HepG2 (cell line): Measurements from ENCODE around the gene GAPDH. TPM values are rescaled to one million over a fixed set of nuclear protein-coding genes. Genes with fewer than 3 reads are reported as not detected.
A peak's percentile ranks its signal among the peaks of the same experiment; 100 is the strongest.
"Not testable (repeated sequence)": the region's sequence is repeated elsewhere in the genome, so short reads cannot be mapped to it uniquely, and the experiment has no call there.

Source experiments
- ATAC-seq: fragments of 200-7000 bp; cut with Tn5 transposase; 3 replicates; pipeline ENCODE4 v1.9.1; 2020; ENCODE audit warnings: mild to moderate bottlenecking, moderate library complexity
- BruUV-seq: library from RNA; stranded (reverse); fragments of 400-500 nt; replicated peaks from 2 replicates; lab custom pipeline; 2021; lab: Mats Ljungman, UMichigan
- CTCF ChIA-PET: fragments of 300-600 bp; formaldehyde crosslinking; extraction: SDS; loops from one replicate; lab custom pipeline; 2021; ENCODE audit warnings: low total read pairs, inconsistent platforms, low intra/inter-chr PET ratio; lab: Yijun Ruan, JAX
- POLR2A ChIA-PET: fragments of 350-600 bp; sonication (Branson Sonifier 250); formaldehyde crosslinking; loops from one replicate; lab custom pipeline; 2020; ENCODE audit warnings: antibody characterized with exemption, inconsistent platforms; lab: Yijun Ruan, JAX
- DNase-seq: peaks from one replicate; pipeline ENCODE4 v3.0.0-alpha.2; 2015; ENCODE audit warnings: low spot score
- FAIRE-seq: peaks from 3 replicates; lab custom pipeline; 2011; peaks lifted over from hg19 to GRCh38; lab: Jason Lieb, UNC
- H2AFZ ChIP-seq: one replicate; pipeline ENCODE4 v1.6.1; 2011; ENCODE audit warnings: low read length, inconsistent platforms
- H3K27ac ChIP-seq: fragments of 300-600 bp; 3 replicates; pipeline ENCODE4 v1.8.0; 2011; ENCODE audit warnings: mixed run types, mild to moderate bottlenecking, mixed read lengths, low read length, inconsistent platforms; ENCODE audit not compliant: insufficient read depth; ENCODE audit errors: extremely low read length
- H3K27me3 ChIP-seq, 2 experiments: fragments of 200-600 bp in 1 of 2; 2 replicates in 1 of 2; 3 replicates in 1 of 2; pipeline versions ENCODE4 v1.6.0 to v1.8.0; 2011; ENCODE audit warnings: low read length in 2 of 2, mild to moderate bottlenecking in 2 of 2, moderate library complexity in 2 of 2, inconsistent platforms in 1 of 2; ENCODE audit not compliant: insufficient read depth in 2 of 2, control insufficient read depth in 1 of 2
- H3K36me3 ChIP-seq, 2 experiments: fragments of 200-600 bp in 1 of 2; replicated peaks in 1 of 2; 2 replicates in 1 of 2; 3 replicates in 1 of 2; pipeline versions ENCODE4 v1.5.1 to v1.8.0; 2011; ENCODE audit warnings: low read length in 2 of 2, inconsistent platforms in 1 of 2; ENCODE audit not compliant: insufficient read depth in 2 of 2, control insufficient read depth in 1 of 2
- H3K4me1 ChIP-seq: 2 replicates; pipeline ENCODE4 v1.5.1; 2012; ENCODE audit warnings: low read length, inconsistent platforms; ENCODE audit not compliant: insufficient read depth
- H3K4me2 ChIP-seq: 2 replicates; pipeline ENCODE4 v1.6.0; 2011; ENCODE audit warnings: low read depth, low read length, inconsistent platforms
- H3K4me3 ChIP-seq, 3 experiments: fragments of 200-600 bp in 1 of 3; sonication (generic), shearing (Covaris generic) in 1 of 3; replicated peaks in 1 of 3; 2 replicates each; pipeline ENCODE4 v1.5.1; 2011 to 2016; ENCODE audit warnings: low read length in 3 of 3, inconsistent platforms in 2 of 3, low read depth in 2 of 3, mild to moderate bottlenecking in 2 of 3, control low read depth in 1 of 3, mixed read lengths in 1 of 3; ENCODE audit not compliant: insufficient read depth in 1 of 3
- H3K79me2 ChIP-seq: one replicate; pipeline ENCODE4 v1.6.1; 2011; ENCODE audit warnings: low read length, inconsistent platforms; ENCODE audit not compliant: insufficient read depth
- H3K9ac ChIP-seq: 2 replicates; pipeline ENCODE4 v1.6.0; 2011; ENCODE audit warnings: mild to moderate bottlenecking, low read depth, low read length, inconsistent platforms; ENCODE audit not compliant: insufficient read depth
- H3K9me3 ChIP-seq: 2 replicates; pipeline ENCODE4 v1.5.1; 2012; ENCODE audit warnings: mild to moderate bottlenecking, low read length
- H4K20me1 ChIP-seq: 2 replicates; pipeline ENCODE4 v1.6.0; 2011; ENCODE audit warnings: inconsistent platforms, mild to moderate bottlenecking, low read length, moderate library complexity; ENCODE audit not compliant: insufficient read depth
- CTCF ChIP-seq: sonication (generic); formaldehyde crosslinking; IDR thresholded peaks from 2 replicates; pipeline ENCODE4 v1.5.0; 2020; ENCODE audit warnings: mild to moderate bottlenecking, missing genetic modification reagents, moderate library complexity
- DNMT1 ChIP-seq: sonication (generic); formaldehyde crosslinking; IDR thresholded peaks from 2 replicates; pipeline ENCODE4 v1.5.1; 2020; ENCODE audit warnings: mild to moderate bottlenecking, missing genetic modification reagents
- GABPA ChIP-seq, 2 experiments: IDR thresholded peaks; 2 replicates each; pipeline ENCODE4 v1.6.1; 2011 to 2016; ENCODE audit warnings: low read depth in 2 of 2, low read length in 1 of 2, missing biosample characterization in 1 of 2, missing genetic modification characterization in 1 of 2
- GABPB1 ChIP-seq: IDR thresholded peaks from 2 replicates; pipeline ENCODE4 v1.6.1; 2016; ENCODE audit warnings: mild to moderate bottlenecking, missing genetic modification reagents, moderate library complexity, missing compliant biosample characterization
- GFI1 ChIP-seq: sonication (generic); formaldehyde crosslinking; IDR thresholded peaks from 2 replicates; pipeline ENCODE4 v1.5.0; 2020; ENCODE audit warnings: missing genetic modification reagents, mild to moderate bottlenecking, borderline replicate concordance
- STAG1 ChIP-seq: sonication (generic); formaldehyde crosslinking; IDR thresholded peaks from 2 replicates; pipeline ENCODE4 v1.4.0; 2020; ENCODE audit warnings: missing genetic modification reagents
- ZNF263 ChIP-seq: sonication (generic); formaldehyde crosslinking; IDR thresholded peaks from 2 replicates; pipeline ENCODE4 v1.4.0; 2020; ENCODE audit warnings: missing genetic modification reagents
- WGBS: methylation state at CpG from one replicate; pipeline ENCODE4 v1.1.6; 2017; ENCODE audit warnings: low lambda C conversion rate; 5-methylcytosine and 5-hydroxymethylcytosine counted together
- in situ Hi-C: cut with HindIII; loops from 2 replicates; pipeline ENCODE4 v1.10.0; 2017; ENCODE audit warnings: low pct_unique_long_range_greater_than_20kb; ENCODE audit not compliant: extremely low pct_ligation_motif_present
- intact Hi-C: fragments of 100-400 bp; cut with micrococcal nuclease; formaldehyde crosslinking; loops from one replicate; pipeline ENCODE4 v1.10.0; 2022; ENCODE audit not compliant: unreplicated experiment
- polyA plus RNA-seq, 8 experiments: library from polyadenylated mRNA; depleted of rRNA in 3 of 8; stranded (reverse) in 7 of 8; unstranded in 1 of 8; fragments of >200 nt; fragmentation: Illumina TruSeq in 4 of 8; extraction: Trizol in 4 of 8; gene quantifications; 2 replicates each; pipeline versions ENCODE4 v1.2.1 to v1.2.3, GENCODE V29; 2011 to 2016; ENCODE audit warnings: low read depth in 4 of 8, missing spikeins in 1 of 8, mixed read lengths in 1 of 8; ENCODE audit not compliant: insufficient read depth in 1 of 8
- total RNA-seq, 5 experiments: library from RNA; depleted of rRNA; stranded (reverse); fragments of >200 nt; fragmentation: Illumina TruSeq; extraction: Trizol; gene quantifications; 2 replicates each; pipeline ENCODE4 v1.2.3, GENCODE V29; 2016; ENCODE audit warnings: low read depth in 1 of 5
- TF ChIP-seq, protein P1 (sequence below): sonication (generic); formaldehyde crosslinking; IDR thresholded peaks from 2 replicates; pipeline ENCODE4 v1.4.0; 2020; ENCODE audit warnings: missing genetic modification reagents, mild to moderate bottlenecking, borderline replicate concordance

GAPDH gene
- total and polyA plus RNA-seq, 2 of the 13 experiments (the other 11 are each of a cell fraction or from before 2014, with no cell fraction given), result 3,038 to 12,722 TPM

GRCh38 chr12:6556857-6557256 is 22.5 kb downstream of the GAPDH start:
- ATAC-seq (no peak), FAIRE-seq (no peak), DNase-seq (no peak)
- Histone ChIP-seq H3K27me3 (no peaks in the 10 kb centered on the region; a peak in 1 of 5 replicates), H3K4me1 (peaks cover 31% of the 10 kb centered on the region), H4K20me1 (peaks cover 7% of the 10 kb centered on the region; the same call in 1 of the 2 replicates), H3K9ac (no peak overlapping the region), H2AFZ (no peak overlapping the region), H3K4me2 (no peak overlapping the region), H3K27ac (peak overlapping the region; percentile 11), H3K36me3 (peaks cover 23 to 45% of the 10 kb centered on the region in 2 experiments), H3K4me3 (no peak overlapping the region), H3K79me2 (peaks cover 37% of the 10 kb centered on the region), H3K9me3 (no peaks in the 10 kb centered on the region)
- CTCF ChIA-PET, result no interaction called here
- BruUV-seq, result TSS peak; percentile 45
- WGBS, result 100% methylated on average over 2 of the region's 4 CpGs
- in situ Hi-C loops (no loop called here), intact Hi-C loops (loop anchor here (5.0 kb wide), 2 partner anchors 130 to 135 kb away; partner anchors contain the start of gene ZNF384)
- POLR2A ChIA-PET, result interaction anchor here (1.1 to 9.6 kb wide), 5 partner anchors 9 to 22 kb away, joined by 3 to 108 read pairs (median 7); partner anchors contain the start of gene NOP2
- TF ChIP-seq DNMT1 (CRISPR knock-in tag) (no peak), ZNF263 (CRISPR knock-in tag) (no peak)

GRCh38 chr12:6558014-6558760 is 23.9 kb downstream of the GAPDH start:
- Histone ChIP-seq H3K36me3 (peaks cover 31 to 52% of the 10 kb centered on the region in 2 experiments), H3K79me2 (peaks cover 31% of the 10 kb centered on the region), H3K4me1 (peaks cover 18% of the 10 kb centered on the region)
- H2AFZ ChIP-seq; BruUV-seq; H3K27me3 ChIP-seq; H3K4me3 ChIP-seq; CTCF ChIA-PET; ATAC-seq; H3K4me2 ChIP-seq; H3K9me3 ChIP-seq; H3K9ac ChIP-seq; in situ Hi-C loops; H4K20me1 ChIP-seq; H3K27ac ChIP-seq; FAIRE-seq; TF ChIP-seq GABPA (IDR thresholded peaks at IDR 0.05; ENCODE audit: low read depth, low read length): not testable (repeated sequence)
- TF ChIP-seq, protein P1, sequence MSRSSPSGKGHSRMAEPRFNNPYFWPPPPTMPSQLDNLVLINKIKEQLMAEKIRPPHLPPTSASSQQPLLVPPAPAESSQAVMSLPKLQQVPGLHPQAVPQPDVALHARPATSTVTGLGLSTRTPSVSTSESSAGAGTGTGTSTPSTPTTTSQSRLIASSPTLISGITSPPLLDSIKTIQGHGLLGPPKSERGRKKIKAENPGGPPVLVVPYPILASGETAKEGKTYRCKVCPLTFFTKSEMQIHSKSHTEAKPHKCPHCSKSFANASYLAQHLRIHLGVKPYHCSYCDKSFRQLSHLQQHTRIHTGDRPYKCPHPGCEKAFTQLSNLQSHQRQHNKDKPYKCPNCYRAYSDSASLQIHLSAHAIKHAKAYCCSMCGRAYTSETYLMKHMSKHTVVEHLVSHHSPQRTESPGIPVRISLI (CRISPR knock-in tag), result peak; percentile 93
- TF ChIP-seq CTCF (peak; percentile 51), GABPB1 (CRISPR knock-in tag) (peak; percentile 27; the same call in 1 of the 2 replicates), STAG1 (CRISPR knock-in tag) (0 out of 2 replicates have a peak, but pooled peaks have one; percentile 16), GFI1 (peak; percentile 92), GABPA (CRISPR knock-in tag; IDR thresholded peaks at IDR 0.05; ENCODE audit: low read depth) (peak; percentile 65)
- 90% methylated on average over 14 of the region's 14 CpGs for WGBS
- POLR2A ChIA-PET, result interaction anchor here (0.7 to 9.6 kb wide), 6 partner anchors 7 to 55 kb away, joined by 3 to 108 read pairs (median 6); partner anchors contain the start of genes GAPDH and NOP2
- intact Hi-C loops, result loop anchor here (5.0 kb wide), 2 partner anchors 129 to 136 kb away; partner anchors contain the start of gene ZNF384
- peak; percentile 46 for DNase-seq
